HepG2 (cell line): ENCODE results near the gene SRC. TPM values are rescaled to one million over a fixed set of nuclear protein-coding genes. Genes with fewer than 3 reads are reported as not detected.

Experiments
- DPF2 ChIP-seq: sonication (generic); formaldehyde crosslinking; IDR thresholded peaks from 2 replicates; pipeline ENCODE4 v1.4.0; 2020; ENCODE audit warnings: mild to moderate bottlenecking, low read depth, missing genetic modification reagents, borderline replicate concordance
- ISL2 ChIP-seq: sonication (generic); formaldehyde crosslinking; IDR thresholded peaks from 2 replicates; pipeline ENCODE4 v1.5.0; 2020; ENCODE audit warnings: missing genetic modification reagents
- KLF13 ChIP-seq: sonication (generic); formaldehyde crosslinking; IDR thresholded peaks from 2 replicates; pipeline ENCODE4 v1.4.0; 2020; ENCODE audit warnings: mild to moderate bottlenecking, missing genetic modification reagents
- PAXIP1 ChIP-seq: sonication (generic); formaldehyde crosslinking; conservative IDR thresholded peaks from 2 replicates; pipeline ENCODE4 v1.4.0; 2020; ENCODE audit warnings: mild to moderate bottlenecking, missing genetic modification reagents, moderate library complexity
- SPEN ChIP-seq: sonication (generic); formaldehyde crosslinking; IDR thresholded peaks from 2 replicates; pipeline ENCODE4 v1.5.1; 2020; ENCODE audit warnings: low read depth, mild to moderate bottlenecking, missing genetic modification reagents
- THAP7 ChIP-seq: sonication (generic); formaldehyde crosslinking; IDR thresholded peaks from 2 replicates; pipeline ENCODE4 v1.8.1; 2023; ENCODE audit warnings: mild to moderate bottlenecking, missing genetic modification reagents
- ZHX1 ChIP-seq: sonication (generic); formaldehyde crosslinking; IDR thresholded peaks from 2 replicates; pipeline ENCODE4 v1.8.1; 2022; ENCODE audit warnings: low read depth, mild to moderate bottlenecking, missing genetic modification reagents
- ZHX2 ChIP-seq, 2 experiments: sonication (generic) in 1 of 2; formaldehyde crosslinking in 1 of 2; IDR thresholded peaks; 2 replicates each; pipeline versions ENCODE4 v1.6.1 to v1.9.0; 2014 to 2022; ENCODE audit warnings: antibody characterized with exemption in 1 of 2, borderline replicate concordance in 1 of 2, inconsistent platforms in 1 of 2, low read depth in 1 of 2, missing genetic modification reagents in 1 of 2
- ZNF34 ChIP-seq: sonication (generic); formaldehyde crosslinking; IDR thresholded peaks from 2 replicates; pipeline ENCODE4 v1.4.0; 2020; ENCODE audit warnings: mild to moderate bottlenecking, missing genetic modification reagents, borderline replicate concordance
- ZNF431 ChIP-seq: sonication (generic); formaldehyde crosslinking; IDR thresholded peaks from 2 replicates; pipeline ENCODE4 v1.9.0; 2022; ENCODE audit warnings: missing genetic modification reagents, low read depth, mild to moderate bottlenecking, borderline replicate concordance
- ZNF615 ChIP-seq: sonication (generic); formaldehyde crosslinking; IDR thresholded peaks from 2 replicates; pipeline ENCODE4 v1.5.0; 2020; ENCODE audit warnings: mild to moderate bottlenecking, missing genetic modification reagents, borderline replicate concordance
- polyA plus RNA-seq, 8 experiments: library from polyadenylated mRNA; depleted of rRNA in 3 of 8; stranded (reverse) in 7 of 8; unstranded in 1 of 8; fragments of >200 nt; fragmentation: Illumina TruSeq in 4 of 8; extraction: Trizol in 4 of 8; gene quantifications; 2 replicates each; pipeline versions ENCODE4 v1.2.1 to v1.2.3, GENCODE V29; 2011 to 2016; ENCODE audit warnings: low read depth in 4 of 8, missing spikeins in 1 of 8, mixed read lengths in 1 of 8; ENCODE audit not compliant: insufficient read depth in 1 of 8
- total RNA-seq, 5 experiments: library from RNA; depleted of rRNA; stranded (reverse); fragments of >200 nt; fragmentation: Illumina TruSeq; extraction: Trizol; gene quantifications; 2 replicates each; pipeline ENCODE4 v1.2.3, GENCODE V29; 2016; ENCODE audit warnings: low read depth in 1 of 5

SRC gene
- total and polyA plus RNA-seq, 2 of the 13 experiments (the other 11 are each of a cell fraction or from before 2014, with no cell fraction given), result 54.7 to 192 TPM

- TF ChIP-seq ZHX1 (CRISPR knock-in tag) (no peak), KLF13 (CRISPR knock-in tag) (no peak), ZNF615 (CRISPR knock-in tag) (no peak), DPF2 (CRISPR knock-in tag) (no peak), ZHX2 (IDR thresholded peaks at IDR 0.05; ENCODE audit: low read depth) (no peak), ZHX2 (CRISPR knock-in tag; IDR thresholded peaks at IDR 0.05; ENCODE audit: borderline replicate concordance) (no peak), THAP7 (no peak), PAXIP1 (CRISPR knock-in tag) (no peak; the same call in 1 of the 2 replicates), ZNF431 (CRISPR knock-in tag) (no peak), ISL2 (CRISPR knock-in tag) (no peak), SPEN (CRISPR knock-in tag) (no peak; the same call in 1 of the 2 replicates), ZNF34 (no peak)
Measured at GRCh38 chr20:37346535-37347346, 801 bp downstream of the SRC start (continued).
